ENCODE data around the gene HMOX1.
A peak's percentile ranks its signal among the peaks of the same experiment; 100 is the strongest.

The HMOX1 gene, protein sequence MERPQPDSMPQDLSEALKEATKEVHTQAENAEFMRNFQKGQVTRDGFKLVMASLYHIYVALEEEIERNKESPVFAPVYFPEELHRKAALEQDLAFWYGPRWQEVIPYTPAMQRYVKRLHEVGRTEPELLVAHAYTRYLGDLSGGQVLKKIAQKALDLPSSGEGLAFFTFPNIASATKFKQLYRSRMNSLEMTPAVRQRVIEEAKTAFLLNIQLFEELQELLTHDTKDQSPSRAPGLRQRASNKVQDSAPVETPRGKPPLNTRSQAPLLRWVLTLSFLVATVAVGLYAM

DNA sequence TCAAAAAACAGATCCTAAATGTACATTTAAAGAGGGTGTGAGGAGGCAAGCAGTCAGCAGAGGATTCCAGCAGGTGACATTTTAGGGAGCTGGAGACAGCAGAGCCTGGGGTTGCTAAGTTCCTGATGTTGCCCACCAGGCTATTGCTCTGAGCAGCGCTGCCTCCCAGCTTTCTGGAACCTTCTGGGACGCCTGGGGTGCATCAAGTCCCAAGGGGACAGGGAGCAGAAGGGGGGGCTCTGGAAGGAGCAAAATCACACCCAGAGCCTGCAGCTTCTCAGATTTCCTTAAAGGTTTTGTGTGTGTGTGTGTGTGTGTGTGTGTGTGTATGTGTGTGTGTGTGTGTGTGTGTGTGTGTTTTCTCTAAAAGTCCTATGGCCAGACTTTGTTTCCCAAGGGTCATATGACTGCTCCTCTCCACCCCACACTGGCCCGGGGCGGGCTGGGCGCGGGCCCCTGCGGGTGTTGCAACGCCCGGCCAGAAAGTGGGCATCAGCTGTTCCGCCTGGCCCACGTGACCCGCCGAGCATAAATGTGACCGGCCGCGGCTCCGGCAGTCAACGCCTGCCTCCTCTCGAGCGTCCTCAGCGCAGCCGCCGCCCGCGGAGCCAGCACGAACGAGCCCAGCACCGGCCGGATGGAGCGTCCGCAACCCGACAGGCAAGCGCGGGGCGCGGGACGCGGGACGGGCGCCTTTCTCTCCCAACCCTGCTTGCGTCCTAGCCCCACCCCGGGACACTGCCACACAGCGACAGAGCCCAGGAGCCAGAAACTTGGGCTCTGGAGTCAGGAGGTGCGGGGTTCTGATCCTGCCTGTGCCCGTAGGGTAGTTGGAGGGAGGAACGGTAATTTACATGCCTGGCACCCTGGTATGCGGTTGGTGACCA is at the start of gene HMOX1:
HMOX1 (plus strand) TSS at position 560 of the 887 bp plus-strand sequence; CDS start at position 638, 78 bp downstream.
- DNase-seq (ENCODE audit: low spot score), result no peak

DNA sequence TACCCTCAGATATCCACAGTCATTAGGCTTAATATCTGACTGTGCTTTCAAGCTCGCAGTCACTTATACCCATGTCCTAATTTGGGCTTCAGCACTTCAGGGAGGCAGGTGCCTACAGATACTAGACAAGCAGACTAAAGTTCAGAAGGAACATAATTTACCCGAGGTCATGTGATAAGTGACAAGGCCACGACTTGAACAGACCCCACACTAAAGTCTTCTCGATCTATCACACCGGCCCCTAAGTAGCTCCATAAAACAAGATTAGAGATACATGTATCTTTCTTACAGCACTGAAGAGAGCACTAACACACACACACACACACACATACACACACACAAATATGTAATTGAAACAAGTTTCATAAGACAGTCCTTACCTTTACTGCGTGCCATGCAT is 48.6 kb upstream of the HMOX1 start:
- DNase-seq (ENCODE audit: low spot score), result no peak

DNA sequence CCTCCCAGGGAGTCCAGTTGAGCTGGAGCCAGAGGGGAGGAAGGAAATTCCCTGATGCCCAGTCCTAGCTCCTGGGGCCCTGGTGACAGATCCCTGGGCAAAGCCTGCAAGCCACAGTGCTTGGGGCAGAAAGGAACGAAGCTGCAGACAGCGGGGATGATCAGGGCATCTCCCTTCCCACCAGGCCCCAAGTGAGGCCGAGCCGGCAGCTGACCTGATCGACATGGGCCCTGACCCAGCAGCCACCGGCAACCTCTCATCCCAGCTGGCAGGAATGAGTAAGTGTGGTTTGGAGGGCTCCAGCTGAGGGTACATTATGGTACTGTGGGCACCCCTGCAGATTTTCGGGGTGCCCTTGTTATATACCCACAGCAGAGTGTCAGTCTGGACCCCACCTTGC is 47.7 kb upstream of the HMOX1 start:
- DNase-seq (ENCODE audit: low spot score), result no peak

DNA sequence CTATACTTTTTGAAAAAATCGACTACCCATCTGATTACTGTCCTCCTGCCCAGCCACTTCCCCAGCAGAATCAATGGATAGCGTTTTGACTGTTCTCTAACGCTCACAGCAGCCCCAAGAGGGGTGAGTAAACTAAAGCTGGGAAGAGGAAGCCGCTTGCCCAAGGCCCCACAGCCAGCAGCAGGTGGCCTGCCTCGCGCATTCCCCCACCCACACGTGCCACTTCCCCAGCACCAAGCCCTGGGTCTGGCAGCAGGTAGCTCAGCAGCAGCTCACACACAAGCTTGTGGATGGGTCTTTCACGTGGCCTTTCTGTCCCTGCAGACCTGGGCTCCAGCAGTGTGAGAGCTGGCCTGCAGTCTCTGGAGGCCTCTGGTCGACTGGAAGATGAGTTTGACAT is 46.9 kb upstream of the HMOX1 start:
- DNase-seq (ENCODE audit: low spot score), result peak; percentile 34

DNA sequence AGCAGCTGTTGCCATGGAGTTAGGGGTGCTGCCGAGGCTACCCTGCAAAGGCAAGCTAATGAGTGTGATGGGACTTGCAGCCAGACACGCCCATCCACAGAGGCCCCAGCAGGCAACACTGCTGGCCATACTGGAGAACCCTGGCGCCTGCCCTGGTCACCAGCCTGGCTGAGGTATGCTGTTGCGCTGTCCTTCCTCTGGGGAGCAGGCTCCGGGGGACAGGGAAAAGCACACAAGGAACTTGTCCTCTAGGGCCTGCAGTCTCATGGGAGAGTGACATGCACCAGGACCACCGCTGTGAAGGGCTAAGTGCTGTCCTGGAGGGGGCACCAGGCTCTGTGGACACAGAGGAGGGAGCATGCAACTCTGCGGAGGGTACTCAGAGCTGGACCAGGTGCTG is 45.4 kb upstream of the HMOX1 start:
- no peak for DNase-seq (ENCODE audit: low spot score)

DNA sequence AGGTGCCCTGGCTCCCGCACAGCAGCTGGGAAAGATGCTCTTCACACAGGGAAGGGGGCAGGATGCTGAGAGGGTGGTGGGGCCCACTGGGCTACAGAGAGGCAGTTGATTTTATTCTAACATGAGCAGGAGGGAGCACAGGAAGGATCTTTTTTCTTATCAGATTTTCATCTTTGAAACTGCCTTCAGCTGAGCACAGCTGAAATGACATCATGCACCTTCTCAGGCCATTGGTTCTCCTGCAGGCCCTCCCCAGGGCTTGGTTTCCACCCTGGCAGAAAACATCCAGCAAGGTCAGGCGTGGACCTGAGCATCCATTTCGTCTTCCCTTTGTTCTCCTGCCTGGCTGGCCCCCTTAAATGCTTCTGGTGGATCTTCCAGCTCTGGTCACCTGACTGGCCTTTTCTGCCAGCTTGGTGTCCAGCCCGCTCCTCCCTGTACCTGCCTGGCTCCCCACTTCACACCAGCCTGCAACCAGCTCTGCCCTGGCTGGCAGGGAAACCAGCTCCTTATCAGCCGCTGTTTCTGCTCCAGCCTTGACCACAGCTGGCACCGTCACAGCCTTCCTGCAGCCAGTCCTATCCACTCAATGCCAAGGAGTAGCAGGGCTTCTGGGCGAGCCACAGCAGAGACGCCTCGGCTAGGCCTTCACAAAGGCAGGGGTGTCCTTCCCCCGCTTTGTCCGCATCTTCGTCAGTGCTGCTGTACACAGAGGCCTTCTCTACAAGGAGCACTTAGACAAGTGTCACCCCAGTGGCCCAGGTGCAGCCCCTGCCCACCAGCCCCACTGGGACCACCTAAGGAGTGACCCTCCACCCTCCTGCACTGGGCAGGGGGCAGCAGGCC is 44.7 kb upstream of the HMOX1 start:
- DNase-seq (ENCODE audit: low spot score), result no peak

DNA sequence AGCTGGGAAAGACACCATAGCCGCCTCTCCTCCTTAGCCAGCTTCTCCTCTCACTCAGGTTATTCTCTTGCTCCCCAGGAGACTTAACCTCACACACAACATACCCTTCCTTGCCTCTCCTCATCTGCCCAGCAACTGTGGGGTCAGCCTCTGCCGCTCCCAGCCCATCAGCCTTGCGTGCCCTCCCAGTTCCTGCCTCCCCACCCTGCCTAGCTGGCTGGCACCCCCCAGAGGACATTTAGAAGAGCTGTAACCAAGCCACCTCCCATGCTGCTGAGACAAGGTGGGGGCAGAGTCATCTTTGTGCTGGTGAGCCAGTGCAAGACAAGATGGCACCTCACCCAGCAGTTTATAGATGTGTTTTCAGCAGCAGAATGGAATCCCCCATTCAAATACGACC is 43.0 kb upstream of the HMOX1 start:
- DNase-seq (ENCODE audit: low spot score), result peak; percentile 41

DNA sequence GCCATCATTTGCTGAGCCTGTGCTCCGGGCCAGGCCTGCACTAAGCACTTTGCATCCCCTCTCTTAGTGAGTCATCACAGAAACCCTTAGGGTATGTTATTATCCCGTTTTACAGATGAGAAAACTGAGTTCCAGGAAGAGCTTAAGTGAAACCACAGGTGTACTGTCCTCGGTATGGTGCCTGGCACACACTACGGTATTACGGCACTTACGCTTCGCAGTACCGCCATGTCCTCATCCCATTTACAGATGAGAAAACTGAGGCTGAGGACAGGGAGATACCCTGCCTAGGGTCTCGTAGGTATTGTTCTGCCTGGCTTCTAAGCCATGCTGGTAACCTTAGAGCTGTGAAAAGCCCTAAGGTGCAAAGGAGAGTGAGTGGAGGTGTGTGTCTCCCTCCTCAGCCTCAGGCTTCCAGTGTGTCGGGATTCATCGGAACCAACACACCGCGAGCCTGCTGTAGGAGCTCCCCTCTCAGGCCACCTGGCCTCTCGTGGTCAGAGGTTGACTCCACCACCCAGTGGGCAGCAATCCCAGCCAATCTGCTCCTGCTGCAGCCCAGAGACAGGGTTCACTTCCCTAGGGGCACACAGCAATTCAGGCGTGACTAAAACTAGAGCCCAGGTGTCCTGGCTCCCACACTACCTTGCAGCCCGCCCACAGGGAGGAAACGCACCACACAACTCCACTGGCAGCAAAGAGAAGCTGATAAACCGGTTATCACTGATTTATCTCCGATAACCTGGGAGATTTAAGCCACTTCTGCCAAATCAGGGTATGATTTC is 39.6 kb upstream of the HMOX1 start:
- peak; percentile 28 for DNase-seq (ENCODE audit: low spot score)

DNA sequence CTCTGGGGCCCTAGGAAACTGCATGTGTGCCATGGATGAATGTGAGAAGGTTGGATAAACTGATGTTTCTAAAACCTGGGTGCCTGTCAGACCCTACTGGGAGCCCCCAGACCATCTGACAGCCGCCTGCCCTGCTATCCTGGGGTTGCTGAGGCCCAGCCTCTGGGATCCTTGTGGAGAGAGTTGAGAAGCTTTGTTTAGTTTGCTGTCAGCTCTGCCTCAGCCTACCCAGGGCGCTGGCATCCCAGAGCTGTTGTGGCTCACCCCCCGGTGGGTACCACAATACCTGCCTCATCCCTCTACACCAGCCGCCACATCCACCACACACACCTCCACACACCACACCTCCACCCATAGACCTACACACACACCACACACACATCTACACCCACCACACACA is 38.5 kb upstream of the HMOX1 start:
- no peak for DNase-seq (ENCODE audit: low spot score)

DNA sequence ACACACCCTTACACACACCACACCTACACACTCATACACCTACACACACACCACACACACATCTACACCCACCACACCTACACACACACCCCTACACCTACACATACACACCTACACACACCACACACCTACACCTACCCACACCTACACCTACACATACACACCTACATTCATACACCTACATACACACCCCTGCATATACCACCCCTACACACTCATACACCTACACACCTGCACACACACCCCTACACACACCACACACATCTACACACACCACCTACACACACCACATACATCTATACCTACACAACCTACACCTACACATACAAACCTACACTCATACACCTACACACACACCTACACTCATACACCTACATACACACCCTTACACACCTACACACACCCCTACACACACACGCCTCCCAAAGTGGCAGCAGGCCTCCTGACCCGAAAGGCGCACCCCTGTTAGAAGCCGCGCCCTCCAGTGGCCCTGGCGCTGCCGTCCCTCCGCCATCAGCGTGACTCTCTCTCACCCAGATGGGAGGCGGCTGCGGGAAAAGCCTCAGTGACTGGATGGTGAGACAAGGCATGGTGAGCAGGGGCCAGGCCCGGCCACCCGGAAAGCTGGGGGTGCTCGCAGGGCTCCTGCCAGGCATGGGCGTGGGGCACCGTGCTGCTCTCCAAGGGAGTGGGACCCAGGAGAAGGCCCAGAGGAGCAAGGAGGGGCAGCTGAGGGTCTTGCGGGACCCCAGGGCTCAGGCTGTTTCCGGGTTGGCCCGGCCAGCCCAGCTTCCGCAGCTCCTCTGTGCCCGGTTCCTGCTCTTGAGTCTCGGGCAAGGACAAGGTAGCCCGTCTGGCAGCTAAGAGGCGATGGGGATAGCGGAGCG is 37.0 kb upstream of the HMOX1 start:
- DNase-seq (ENCODE audit: low spot score), result no peak

DNA sequence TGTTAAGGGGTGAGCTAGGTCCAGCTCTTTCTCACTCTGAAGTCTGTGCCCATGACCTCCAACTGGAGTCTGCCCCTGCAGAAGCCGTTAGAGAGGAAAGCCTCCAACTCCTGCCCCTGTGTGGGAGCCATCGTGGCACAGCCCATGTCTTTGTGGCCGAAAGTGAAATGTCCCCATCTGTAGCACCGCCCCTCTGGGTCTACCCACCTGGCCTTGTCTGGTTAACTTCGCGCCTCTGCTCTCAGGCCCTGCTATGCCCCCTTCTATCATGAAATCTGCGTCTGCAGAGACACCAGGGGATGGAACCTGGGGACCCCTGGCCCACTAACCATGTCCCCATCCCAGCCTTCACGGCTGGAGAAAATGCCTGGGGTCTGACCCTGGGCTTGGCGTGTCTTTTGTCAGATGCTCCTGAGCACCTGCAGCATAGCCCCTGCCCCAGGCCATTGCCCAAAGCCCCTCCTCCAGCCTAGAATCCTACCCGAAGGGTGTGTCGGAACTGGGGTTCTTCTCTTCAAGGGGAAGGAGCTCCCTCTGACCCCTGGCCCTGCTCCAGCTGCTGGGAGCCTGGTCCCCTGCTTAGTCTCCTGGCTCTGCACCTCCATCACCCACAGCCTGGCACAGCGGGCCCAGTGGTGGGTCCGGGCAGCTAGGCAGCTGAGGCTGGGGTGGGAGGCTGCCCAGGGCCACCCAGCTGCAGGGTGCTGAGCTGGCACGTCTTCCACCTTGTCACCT is 35.8 kb upstream of the HMOX1 start:
- DNase-seq (ENCODE audit: low spot score), result no peak

DNA sequence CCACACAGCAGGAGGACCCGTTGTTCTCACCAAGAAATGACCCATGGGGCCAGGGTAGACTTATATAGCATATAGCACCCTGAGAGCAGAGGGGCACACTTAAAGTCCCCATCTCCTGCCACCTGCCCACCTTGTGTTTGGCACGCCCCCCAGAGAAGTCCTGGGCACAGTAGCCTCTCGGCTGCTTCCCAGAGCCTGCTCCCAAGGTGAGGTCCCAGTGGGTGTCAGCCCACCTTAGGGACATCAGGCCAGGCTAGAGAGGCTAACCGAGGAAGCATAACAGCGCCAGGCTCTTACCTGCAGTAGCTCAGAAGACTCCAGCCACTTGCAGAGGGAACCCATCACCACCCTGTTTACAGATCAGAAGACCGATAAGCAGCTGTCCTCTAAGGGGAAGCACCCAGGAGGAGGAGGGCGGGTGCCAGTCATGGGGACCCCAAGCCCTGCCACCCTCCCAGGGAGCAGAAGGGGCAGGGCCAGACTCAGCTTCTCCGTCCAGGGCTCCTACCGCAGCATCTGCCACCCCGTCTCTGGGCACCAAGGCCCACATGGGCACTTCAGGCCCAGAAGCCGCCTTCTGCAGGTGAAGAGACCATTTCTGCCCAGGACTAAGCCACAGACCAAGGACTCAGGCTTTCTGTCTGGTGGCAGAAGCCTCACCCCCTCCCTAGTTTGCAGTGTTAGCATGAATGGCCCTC is 34.9 kb upstream of the HMOX1 start:
- DNase-seq (ENCODE audit: low spot score), result no peak

DNA sequence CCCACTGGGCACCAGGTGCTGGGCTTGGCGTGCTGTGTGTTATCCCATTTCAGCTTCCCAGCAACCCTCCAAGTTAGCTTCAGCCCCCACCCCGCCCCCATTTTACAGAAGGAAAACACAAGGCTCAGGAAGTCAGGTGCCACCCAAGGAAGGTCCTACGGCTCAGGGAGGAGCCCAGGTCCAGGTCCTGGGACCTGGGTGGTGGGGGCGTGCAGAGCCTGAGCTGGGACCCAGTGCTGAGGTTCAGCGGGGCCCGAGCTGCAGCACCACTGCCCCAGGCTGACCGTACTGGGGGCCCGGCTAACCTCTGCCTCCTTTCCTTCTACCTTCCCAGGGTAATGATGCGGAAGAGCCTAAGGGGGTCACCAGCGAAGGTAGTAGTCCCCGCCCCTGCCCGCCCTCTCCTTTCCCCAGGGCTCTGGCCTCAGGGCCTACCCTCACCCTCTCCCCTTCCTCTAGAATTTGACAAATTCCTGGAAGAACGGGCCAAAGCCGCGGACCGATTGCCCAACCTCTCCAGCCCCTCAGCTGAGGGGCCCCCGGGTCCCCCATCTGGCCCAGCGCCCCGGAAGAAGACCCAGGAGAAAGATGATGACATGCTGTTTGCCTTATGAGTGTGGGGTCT is 34.2 kb upstream of the HMOX1 start:
- no peak for DNase-seq (ENCODE audit: low spot score)

DNA sequence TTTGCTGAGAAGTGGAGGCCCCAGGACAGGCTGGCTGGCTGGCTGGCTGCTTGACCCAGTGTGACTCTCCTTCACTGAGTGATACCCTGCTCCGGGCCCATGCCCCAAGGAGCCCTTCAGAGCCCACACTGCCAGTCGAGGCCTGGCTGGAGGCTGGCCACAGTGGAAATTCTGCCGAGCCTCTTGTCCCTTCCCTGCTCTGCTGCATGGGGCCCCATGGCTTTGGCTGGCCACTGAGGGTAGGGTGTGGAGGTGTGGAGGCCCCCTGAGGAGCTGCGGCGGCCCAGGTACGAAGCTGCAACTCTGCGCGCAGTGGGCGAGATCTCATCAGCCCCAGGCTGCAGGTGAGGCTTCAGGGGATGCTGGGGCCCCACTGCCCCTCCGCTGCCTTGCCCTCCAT is 33.4 kb upstream of the HMOX1 start:
- no peak for DNase-seq (ENCODE audit: low spot score)

DNA sequence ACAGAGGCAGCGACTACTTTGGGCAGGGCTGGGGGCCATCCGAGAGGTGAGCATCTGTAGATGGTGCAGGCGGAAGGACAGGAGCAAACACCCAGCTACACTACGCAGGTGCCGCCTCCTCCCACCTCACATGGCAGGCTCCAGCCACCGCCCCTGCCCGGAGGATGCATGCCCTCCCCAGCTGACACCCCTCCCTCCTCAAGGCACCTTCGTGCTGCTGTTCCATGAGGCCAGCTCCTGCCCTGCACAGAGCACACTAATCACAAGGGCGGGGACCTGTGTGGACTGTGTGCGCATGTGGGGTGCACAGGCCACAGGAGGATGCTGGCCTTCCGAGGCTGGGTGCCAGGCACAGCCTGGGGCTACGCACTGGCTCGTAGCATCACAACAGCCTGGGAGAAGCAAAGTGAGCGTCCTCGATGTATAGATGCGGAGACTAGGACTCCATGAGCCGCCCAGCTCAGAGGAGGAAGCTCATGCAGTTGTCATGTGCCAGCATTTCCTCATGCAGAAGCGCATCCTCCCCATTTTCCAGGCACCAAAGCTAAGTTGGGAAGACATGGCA is 32.8 kb upstream of the HMOX1 start:
- DNase-seq (ENCODE audit: low spot score), result no peak

DNA sequence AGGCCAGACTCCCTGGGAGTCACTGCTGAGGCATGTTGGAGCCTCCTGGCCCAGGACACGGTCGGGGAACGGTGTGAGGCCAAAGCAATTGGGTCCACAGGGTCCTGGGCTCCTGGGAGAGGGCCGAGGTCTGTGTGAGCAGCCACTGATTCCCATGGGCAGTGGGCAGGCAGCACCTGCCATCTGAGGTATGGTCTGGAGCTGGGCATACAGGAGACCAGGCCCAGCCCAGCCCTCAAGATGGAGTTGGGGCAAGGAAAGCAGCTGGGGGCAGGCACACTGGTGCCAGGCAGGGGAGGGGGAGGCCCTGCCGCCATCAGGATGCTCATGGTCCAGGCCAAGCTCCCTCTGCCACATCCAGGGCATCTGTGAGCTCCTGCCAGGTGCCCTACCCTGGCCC is 32.2 kb upstream of the HMOX1 start:
- DNase-seq (ENCODE audit: low spot score), result no peak

DNA sequence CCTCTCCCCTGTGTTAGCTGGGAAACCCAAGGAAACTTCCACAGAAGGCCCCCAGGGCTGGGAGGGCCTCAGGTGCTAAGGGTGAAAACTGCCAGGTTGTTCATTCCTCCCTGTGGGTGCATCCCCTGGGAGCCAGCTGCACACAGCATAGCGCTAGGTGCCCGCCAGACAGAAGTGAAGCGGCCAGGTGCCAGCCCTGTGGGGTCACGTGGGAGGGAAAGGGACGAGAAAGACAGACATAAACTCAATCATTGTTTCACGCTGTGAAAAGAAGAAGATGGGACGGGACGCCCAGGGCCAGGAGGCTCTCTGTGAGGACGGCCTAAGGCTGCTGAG is 31.6 kb upstream of the HMOX1 start:
- DNase-seq (ENCODE audit: low spot score), result peak; percentile 32

DNA sequence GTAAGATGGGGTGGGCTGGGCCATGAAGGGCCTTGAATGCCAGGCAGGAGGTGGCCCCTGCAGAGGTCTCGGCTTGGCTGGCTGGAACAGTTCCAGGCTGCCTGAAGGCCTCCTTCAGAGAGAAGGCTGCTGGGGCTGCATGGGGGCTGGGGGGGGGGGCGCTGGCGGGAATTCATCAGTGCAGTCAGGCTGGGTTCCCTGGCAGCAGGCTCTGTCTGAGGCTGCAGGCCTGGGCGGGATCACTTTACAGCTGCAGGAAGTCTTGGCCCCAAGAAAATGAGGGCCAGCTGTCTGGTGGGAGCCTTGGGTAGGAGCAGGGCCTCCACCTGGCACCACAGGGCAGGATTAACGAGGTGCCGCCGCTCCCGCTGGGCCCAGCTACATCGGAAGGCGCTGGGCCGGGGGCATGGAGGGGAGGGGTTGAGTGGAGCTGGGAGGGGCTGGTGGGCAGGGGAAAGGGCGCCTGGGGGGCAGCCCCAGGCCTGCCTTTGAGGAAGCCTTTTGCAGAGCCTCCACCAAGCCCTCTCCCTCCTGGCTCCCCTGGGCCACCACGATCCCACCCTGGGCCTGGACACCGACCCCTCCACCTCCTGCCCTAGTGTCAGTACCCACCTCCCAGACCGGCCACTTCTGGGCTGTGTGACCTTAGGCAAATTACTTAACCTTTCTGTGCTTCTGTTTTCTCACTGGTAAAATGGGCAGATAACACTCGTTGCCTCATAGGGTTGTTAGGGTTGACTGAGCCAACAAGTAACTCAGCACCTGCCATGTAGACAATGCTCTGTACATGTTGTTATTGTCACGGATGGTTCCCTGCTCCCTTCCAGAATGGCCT is 31.0 kb upstream of the HMOX1 start:
- DNase-seq (ENCODE audit: low spot score), result peak; percentile 82
